ENCODE data around the gene KDM5C.
A peak's percentile ranks its signal among the peaks of the same experiment; 100 is the strongest.

DNA sequence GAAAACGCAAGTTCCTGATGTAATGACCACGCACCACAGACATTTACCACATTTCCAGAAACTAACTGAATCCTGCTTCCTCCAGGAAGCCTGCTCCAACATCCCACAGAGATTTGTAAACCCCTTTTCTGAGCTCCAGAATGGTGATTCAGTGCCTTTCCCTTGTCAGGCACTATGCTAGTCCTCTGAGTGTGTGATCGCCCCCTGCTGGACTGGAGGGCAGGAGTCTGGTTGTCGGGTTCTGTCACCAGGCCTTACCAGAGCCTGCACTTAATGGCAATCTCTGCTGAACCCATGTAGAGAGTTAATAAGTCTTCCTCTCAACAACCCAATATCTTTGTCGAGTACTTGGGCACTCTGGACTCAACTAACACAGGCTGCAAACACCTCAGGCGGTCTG lies 14.5 kb upstream of the KDM5C start:
- TF ChIP-seq EGR1 (IDR thresholded peaks at IDR 0.05; ENCODE audit: borderline replicate concordance, low read depth, low read length) (no peak), SIN3A (conservative IDR thresholded peaks at IDR 0.05 in 1 of 2, IDR thresholded peaks at IDR 0.05 in 1 of 2; ENCODE audit: low read depth in 1 of 2, low read length in 2 of 2) (no peak), RAD21 (IDR thresholded peaks at IDR 0.05 in 1 of 2, conservative IDR thresholded peaks at IDR 0.05 in 1 of 2; ENCODE audit: low read depth in 2 of 2, low read length in 2 of 2) (0 out of 4 replicates have a peak, but pooled peaks of 1 of the 2 experiments have one; percentile 9), EZH2 (IDR thresholded peaks at IDR 0.05; ENCODE audit: low read depth, low read length, severe bottlenecking) (no peak), FOSL1 (IDR thresholded peaks at IDR 0.05; ENCODE audit: insufficient read depth, low read depth, low read length) (no peak), CEBPB (IDR thresholded peaks at IDR 0.05; ENCODE audit: low read depth, low read length) (no peak), SIX5 (IDR thresholded peaks at IDR 0.05; ENCODE audit: low read depth, low read length) (no peak), MAFK (IDR thresholded peaks at IDR 0.05; ENCODE audit: low read depth, low read length) (no peak)
- TF ChIP-seq, protein P1, sequence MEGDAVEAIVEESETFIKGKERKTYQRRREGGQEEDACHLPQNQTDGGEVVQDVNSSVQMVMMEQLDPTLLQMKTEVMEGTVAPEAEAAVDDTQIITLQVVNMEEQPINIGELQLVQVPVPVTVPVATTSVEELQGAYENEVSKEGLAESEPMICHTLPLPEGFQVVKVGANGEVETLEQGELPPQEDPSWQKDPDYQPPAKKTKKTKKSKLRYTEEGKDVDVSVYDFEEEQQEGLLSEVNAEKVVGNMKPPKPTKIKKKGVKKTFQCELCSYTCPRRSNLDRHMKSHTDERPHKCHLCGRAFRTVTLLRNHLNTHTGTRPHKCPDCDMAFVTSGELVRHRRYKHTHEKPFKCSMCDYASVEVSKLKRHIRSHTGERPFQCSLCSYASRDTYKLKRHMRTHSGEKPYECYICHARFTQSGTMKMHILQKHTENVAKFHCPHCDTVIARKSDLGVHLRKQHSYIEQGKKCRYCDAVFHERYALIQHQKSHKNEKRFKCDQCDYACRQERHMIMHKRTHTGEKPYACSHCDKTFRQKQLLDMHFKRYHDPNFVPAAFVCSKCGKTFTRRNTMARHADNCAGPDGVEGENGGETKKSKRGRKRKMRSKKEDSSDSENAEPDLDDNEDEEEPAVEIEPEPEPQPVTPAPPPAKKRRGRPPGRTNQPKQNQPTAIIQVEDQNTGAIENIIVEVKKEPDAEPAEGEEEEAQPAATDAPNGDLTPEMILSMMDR (IDR thresholded peaks at IDR 0.05; ENCODE audit: control extremely low read depth in 1 of 3, insufficient read depth in 1 of 3, low read depth in 1 of 3, low read length in 3 of 3): peak; percentile 22 to 61 (median 59); a peak in 3 of 4 replicates
- TF ChIP-seq, protein P2, sequence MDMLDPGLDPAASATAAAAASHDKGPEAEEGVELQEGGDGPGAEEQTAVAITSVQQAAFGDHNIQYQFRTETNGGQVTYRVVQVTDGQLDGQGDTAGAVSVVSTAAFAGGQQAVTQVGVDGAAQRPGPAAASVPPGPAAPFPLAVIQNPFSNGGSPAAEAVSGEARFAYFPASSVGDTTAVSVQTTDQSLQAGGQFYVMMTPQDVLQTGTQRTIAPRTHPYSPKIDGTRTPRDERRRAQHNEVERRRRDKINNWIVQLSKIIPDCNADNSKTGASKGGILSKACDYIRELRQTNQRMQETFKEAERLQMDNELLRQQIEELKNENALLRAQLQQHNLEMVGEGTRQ (IDR thresholded peaks at IDR 0.05; ENCODE audit: low read length): no peak

Data from H1 (cell line).